ENCODE results near the gene MTHFD1L.

DNA sequence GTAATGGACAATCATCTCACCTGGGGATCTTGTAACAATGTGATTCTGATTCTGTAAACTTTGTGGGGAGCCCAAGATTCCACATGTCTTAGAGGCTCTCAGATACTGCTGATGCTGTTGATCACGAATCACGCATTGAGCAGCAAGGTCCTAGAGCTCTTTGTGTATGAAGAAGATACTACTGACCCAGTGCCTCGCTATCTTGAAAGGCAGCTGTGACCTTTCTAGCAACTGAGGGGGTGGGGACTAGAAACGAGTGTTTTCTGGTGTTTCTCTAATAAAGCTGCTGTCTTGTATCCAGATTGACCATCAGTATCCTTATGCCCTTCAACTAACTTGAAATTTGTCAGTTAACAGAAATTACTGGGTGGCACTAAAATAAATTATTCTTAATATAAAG lies 142.9 kb downstream of the MTHFD1L start:
- no peak for TF ChIP-seq POLR2AphosphoS5 (IDR thresholded peaks at IDR 0.05)
- TF ChIP-seq CTCF (IDR thresholded peaks at IDR 0.05), result no peak
- TF ChIP-seq POLR2A (IDR thresholded peaks at IDR 0.05; ENCODE audit: low read depth), result no peak
